Measurements from ENCODE around the gene PDGFD.
A peak's percentile ranks its signal among the peaks of the same experiment; 100 is the strongest.

PDGFD gene

DNA sequence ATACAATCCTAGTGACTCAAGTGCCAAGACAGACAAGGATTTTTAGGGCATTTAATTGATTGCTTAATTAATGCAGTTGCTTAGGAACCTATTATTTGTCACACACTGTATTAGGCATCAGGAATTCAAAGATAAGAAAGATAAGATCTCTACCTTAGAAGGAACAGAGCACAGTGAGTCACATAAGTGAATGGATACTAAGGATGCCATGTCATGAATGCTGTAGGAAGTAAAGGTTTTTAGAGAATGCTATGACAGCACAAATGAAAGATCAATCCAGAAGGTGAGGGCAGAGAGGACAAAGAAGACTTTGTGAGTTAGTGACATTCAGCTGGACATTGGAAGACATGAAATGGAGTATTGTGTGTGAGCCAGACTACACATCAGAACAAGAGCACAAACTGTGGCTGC, 275.4 kb downstream of the PDGFD start:
- H3K36me3 ChIP-seq (ENCODE audit: low read depth) = no peaks in the 10 kb centered on the region
- no peaks in the 10 kb centered on the region for H3K27me3 ChIP-seq (ENCODE audit: insufficient read depth, poor library complexity, severe bottlenecking)
- ATAC-seq (ENCODE audit: low read depth) = 0 out of 3 replicates have a peak, but pooled peaks have one; percentile 29
- DNase-seq (ENCODE audit: low spot score) = no peak
- TF ChIP-seq CTCF (IDR thresholded peaks at IDR 0.05; ENCODE audit: poor library complexity, severe bottlenecking) = no peak
- H3K9me3 ChIP-seq (ENCODE audit: severe bottlenecking) = no peaks in the 10 kb centered on the region
- H3K4me1 ChIP-seq (ENCODE audit: insufficient read depth, poor library complexity, severe bottlenecking) = no peaks in the 10 kb centered on the region
- no peak overlapping the region for H3K27ac ChIP-seq (ENCODE audit: poor library complexity, severe bottlenecking)
- no peak overlapping the region for H3K4me3 ChIP-seq (ENCODE audit: severe bottlenecking)

- Histone ChIP-seq H3K9me3 (ENCODE audit: severe bottlenecking) (no peaks in the 10 kb centered on the region), H3K27me3 (ENCODE audit: insufficient read depth, poor library complexity, severe bottlenecking) (no peaks in the 10 kb centered on the region), H3K4me1 (ENCODE audit: insufficient read depth, poor library complexity, severe bottlenecking) (no peaks in the 10 kb centered on the region), H3K36me3 (ENCODE audit: low read depth) (no peaks in the 10 kb centered on the region), H3K27ac (ENCODE audit: poor library complexity, severe bottlenecking) (no peak overlapping the region), H3K4me3 (ENCODE audit: severe bottlenecking) (no peak overlapping the region)
- no peak for ATAC-seq (ENCODE audit: low read depth)
- DNase-seq (ENCODE audit: low spot score) = no peak
- TF ChIP-seq CTCF (IDR thresholded peaks at IDR 0.05; ENCODE audit: poor library complexity, severe bottlenecking) = no peak
Observed at GRCh38 chr11:103887001-103887658, 276.8 kb downstream of the PDGFD start.

GRCh38 chr11:103883856-103884255, 280.1 kb downstream of the PDGFD start:
- DNase-seq (ENCODE audit: low spot score) (no peak), ATAC-seq (ENCODE audit: low read depth) (no peak)
- Histone ChIP-seq H3K4me3 (ENCODE audit: severe bottlenecking) (no peak overlapping the region), H3K27ac (ENCODE audit: poor library complexity, severe bottlenecking) (no peak overlapping the region), H3K9me3 (ENCODE audit: severe bottlenecking) (no peaks in the 10 kb centered on the region), H3K36me3 (ENCODE audit: low read depth) (no peaks in the 10 kb centered on the region), H3K27me3 (ENCODE audit: insufficient read depth, poor library complexity, severe bottlenecking) (no peaks in the 10 kb centered on the region), H3K4me1 (ENCODE audit: insufficient read depth, poor library complexity, severe bottlenecking) (no peaks in the 10 kb centered on the region)
- TF ChIP-seq CTCF (IDR thresholded peaks at IDR 0.05; ENCODE audit: poor library complexity, severe bottlenecking) = no peak

- TF ChIP-seq CTCF (IDR thresholded peaks at IDR 0.05; ENCODE audit: poor library complexity, severe bottlenecking) = no peak
- ATAC-seq (ENCODE audit: low read depth) (no peak), DNase-seq (ENCODE audit: low spot score) (no peak)
- Histone ChIP-seq H3K9me3 (ENCODE audit: severe bottlenecking) (no peaks in the 10 kb centered on the region), H3K4me1 (ENCODE audit: insufficient read depth, poor library complexity, severe bottlenecking) (no peaks in the 10 kb centered on the region), H3K36me3 (ENCODE audit: low read depth) (no peaks in the 10 kb centered on the region), H3K27ac (ENCODE audit: poor library complexity, severe bottlenecking) (no peak overlapping the region), H3K27me3 (ENCODE audit: insufficient read depth, poor library complexity, severe bottlenecking) (no peaks in the 10 kb centered on the region), H3K4me3 (ENCODE audit: severe bottlenecking) (no peak overlapping the region)
Observed at GRCh38 chr11:103883291-103883690, 280.7 kb downstream of the PDGFD start.

- H3K36me3 ChIP-seq (ENCODE audit: low read depth) = no peaks in the 10 kb centered on the region
- H3K27ac ChIP-seq (ENCODE audit: poor library complexity, severe bottlenecking) = no peak overlapping the region
- no peaks in the 10 kb centered on the region for H3K27me3 ChIP-seq (ENCODE audit: insufficient read depth, poor library complexity, severe bottlenecking)
- ATAC-seq (ENCODE audit: low read depth) (no peak), DNase-seq (ENCODE audit: low spot score) (no peak)
- H3K4me3 ChIP-seq (ENCODE audit: severe bottlenecking) = no peak overlapping the region
- no peaks in the 10 kb centered on the region for H3K4me1 ChIP-seq (ENCODE audit: insufficient read depth, poor library complexity, severe bottlenecking)
- H3K9me3 ChIP-seq (ENCODE audit: severe bottlenecking) = no peaks in the 10 kb centered on the region
- TF ChIP-seq CTCF (IDR thresholded peaks at IDR 0.05; ENCODE audit: poor library complexity, severe bottlenecking) = no peak
Observed at GRCh38 chr11:103881584-103881983, 282.4 kb downstream of the PDGFD start.
